Activated T-helper 17 cell treated with anti-CD3 and anti-CD28 coated beads, Interleukin-2, amount 50 U/mL, for 72 hours (primary cell): Measurements from ENCODE around the gene PDE6A. TPM values are rescaled to one million over a fixed set of nuclear protein-coding genes. Genes with fewer than 3 reads are reported as not detected.
"Not testable (repeated sequence)": the region's sequence is repeated elsewhere in the genome, so short reads cannot be mapped to it uniquely, and the experiment has no call there.

Experiments
- ATAC-seq: fragments of 150-1000 bp; cut with Tn5 transposase; replicated peaks from 2 replicates; pipeline ENCODE4 v1.10.0; 2021; ENCODE audit warnings: mild to moderate bottlenecking, moderate library complexity
- H3K27ac Mint-ChIP-seq: one replicate; pipeline ENCODE4 v1.8.0; 2022; ENCODE audit warnings: mixed read lengths
- H3K27me3 Mint-ChIP-seq: one replicate; pipeline ENCODE4 v1.8.0; 2022; ENCODE audit warnings: mixed read lengths
- H3K36me3 Mint-ChIP-seq: one replicate; pipeline ENCODE4 v1.8.0; 2022; ENCODE audit warnings: low read depth, mild to moderate bottlenecking, mixed read lengths
- H3K4me1 Mint-ChIP-seq: one replicate; pipeline ENCODE4 v1.8.0; 2022; ENCODE audit warnings: mixed read lengths
- H3K4me3 Mint-ChIP-seq: one replicate; pipeline ENCODE4 v1.8.0; 2022; ENCODE audit warnings: mild to moderate bottlenecking, mixed read lengths
- H3K9me3 Mint-ChIP-seq: one replicate; pipeline ENCODE4 v1.8.0; 2022; ENCODE audit warnings: mixed read lengths
- total RNA-seq, 2 donors: library from RNA; stranded (reverse); gene quantifications; one replicate each; pipeline ENCODE4 v1.2.3, GENCODE V29; 2022

PDE6A gene
- total RNA-seq, 2 donors from 2014 or later: not detected

DNA sequence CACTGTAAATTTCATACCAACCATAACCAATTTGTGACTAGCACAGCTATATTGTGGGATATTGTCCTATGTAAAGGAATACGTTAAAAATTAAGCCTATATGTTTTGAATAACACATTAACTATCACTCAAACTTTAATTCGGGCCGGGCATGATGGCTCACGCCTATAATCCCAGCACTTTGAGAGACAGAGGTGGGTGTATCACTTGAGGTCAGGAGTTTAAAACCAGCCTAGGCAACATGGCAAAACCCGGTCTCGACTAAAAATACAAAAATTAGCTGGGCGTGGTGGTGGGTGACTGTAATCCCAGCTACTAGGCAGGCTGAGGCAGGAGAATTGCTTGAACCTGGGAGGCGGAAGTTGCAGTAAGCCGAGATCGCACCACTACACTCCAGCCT, 62.0 kb downstream of the PDE6A start:
- H3K27me3 Mint-ChIP-seq, H3K27ac Mint-ChIP-seq, H3K9me3 Mint-ChIP-seq, H3K4me1 Mint-ChIP-seq, H3K36me3 Mint-ChIP-seq, H3K4me3 Mint-ChIP-seq, ATAC-seq: not testable (repeated sequence)

DNA sequence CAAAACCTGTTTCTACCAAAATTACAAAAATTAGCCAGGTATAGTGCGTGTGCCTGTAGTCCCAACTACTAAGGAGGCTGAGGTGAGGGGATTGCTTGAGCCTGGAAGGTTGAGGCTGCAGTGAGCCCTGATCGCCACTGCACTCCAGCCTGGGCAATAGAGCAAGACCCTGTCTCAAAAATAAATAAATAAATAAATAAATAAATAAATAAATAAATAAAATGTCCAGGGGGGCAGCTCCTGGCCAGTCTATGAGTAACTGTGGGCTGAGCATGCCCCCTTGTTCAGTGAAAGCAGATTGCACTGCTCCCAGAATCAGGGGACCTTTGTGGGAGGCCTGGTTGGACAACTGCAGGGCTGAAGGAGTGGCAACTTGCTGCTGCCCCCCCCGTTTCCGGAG, 62.7 kb downstream of the PDE6A start:
- H3K4me3 Mint-ChIP-seq: no peak overlapping the region
- H3K4me1 Mint-ChIP-seq: no peaks in the 10 kb centered on the region
- no peak overlapping the region for H3K27ac Mint-ChIP-seq
- peaks cover 3% of the 10 kb centered on the region for H3K27me3 Mint-ChIP-seq
- H3K36me3 Mint-ChIP-seq: no peaks in the 10 kb centered on the region
- no peak for ATAC-seq
- peaks cover 3% of the 10 kb centered on the region for H3K9me3 Mint-ChIP-seq

DNA sequence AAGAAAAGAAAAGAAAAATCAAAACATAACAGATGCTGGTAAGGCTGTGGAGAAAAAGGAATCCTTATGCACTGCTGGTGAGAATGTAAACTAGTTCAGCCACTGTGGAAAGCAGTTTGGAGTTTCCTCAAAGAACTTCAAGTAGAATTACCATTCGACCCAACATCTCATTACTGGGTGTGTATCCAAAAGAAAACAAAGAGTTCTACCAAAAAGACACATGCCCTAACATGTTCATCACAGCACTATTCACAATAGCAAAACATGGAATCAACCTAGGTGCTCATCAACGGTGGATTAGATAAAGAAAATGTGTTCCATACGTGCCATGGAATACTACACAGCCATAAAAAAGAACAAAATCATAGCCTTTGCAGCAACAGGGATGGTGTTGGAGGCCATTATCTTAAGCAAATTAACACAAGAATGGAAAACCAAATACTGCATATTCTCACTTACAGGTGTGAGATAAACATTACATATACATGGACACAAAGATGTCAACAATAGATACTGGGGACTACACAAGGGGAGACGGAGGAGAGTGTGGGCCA, 63.4 kb downstream of the PDE6A start:
- no peak for ATAC-seq
- peaks cover 3% of the 10 kb centered on the region for H3K27me3 Mint-ChIP-seq
- no peak overlapping the region for H3K4me3 Mint-ChIP-seq
- peaks cover 3% of the 10 kb centered on the region for H3K9me3 Mint-ChIP-seq
- no peaks in the 10 kb centered on the region for H3K36me3 Mint-ChIP-seq
- H3K4me1 Mint-ChIP-seq: no peaks in the 10 kb centered on the region
- H3K27ac Mint-ChIP-seq: no peak overlapping the region

- not testable (repeated sequence) for H3K4me1 Mint-ChIP-seq, H3K27me3 Mint-ChIP-seq, ATAC-seq, H3K36me3 Mint-ChIP-seq, H3K9me3 Mint-ChIP-seq, H3K4me3 Mint-ChIP-seq, H3K27ac Mint-ChIP-seq
These were observed 65.0 kb downstream of the PDE6A start for GRCh38 chr5:149879593-149879992.

GRCh38 chr5:149878371-149878770, 66.2 kb downstream of the PDE6A start:
- H3K36me3 Mint-ChIP-seq: no peaks in the 10 kb centered on the region
- peaks cover 3% of the 10 kb centered on the region for H3K9me3 Mint-ChIP-seq
- H3K27me3 Mint-ChIP-seq: peaks cover 3% of the 10 kb centered on the region
- H3K4me1 Mint-ChIP-seq: no peaks in the 10 kb centered on the region
- no peak overlapping the region for H3K4me3 Mint-ChIP-seq
- no peak for ATAC-seq
- H3K27ac Mint-ChIP-seq: no peak overlapping the region

GRCh38 chr5:149873896-149874295, 70.7 kb downstream of the PDE6A start:
- H3K9me3 Mint-ChIP-seq: no peaks in the 10 kb centered on the region
- H3K27me3 Mint-ChIP-seq: no peaks in the 10 kb centered on the region
- no peaks in the 10 kb centered on the region for H3K36me3 Mint-ChIP-seq
- no peak overlapping the region for H3K4me3 Mint-ChIP-seq
- H3K27ac Mint-ChIP-seq: no peak overlapping the region
- no peaks in the 10 kb centered on the region for H3K4me1 Mint-ChIP-seq
- ATAC-seq: no peak

GRCh38 chr5:149872351-149873040, 72.1 kb downstream of the PDE6A start:
- no peak for ATAC-seq

GRCh38 chr5:149871471-149871870, 73.1 kb downstream of the PDE6A start:
- Mint-ChIP-seq H3K9me3 (no peaks in the 10 kb centered on the region), H3K36me3 (no peaks in the 10 kb centered on the region), H3K27me3 (no peaks in the 10 kb centered on the region), H3K4me3 (no peak overlapping the region), H3K27ac (no peak overlapping the region), H3K4me1 (no peaks in the 10 kb centered on the region)
- no peak for ATAC-seq

More at GRCh38 chr5:149872351-149873040, 72.1 kb downstream of the PDE6A start:
- no peaks in the 10 kb centered on the region for H3K27me3 Mint-ChIP-seq
- no peak overlapping the region for H3K27ac Mint-ChIP-seq
- no peaks in the 10 kb centered on the region for H3K36me3 Mint-ChIP-seq
- H3K4me1 Mint-ChIP-seq: no peaks in the 10 kb centered on the region
- no peak overlapping the region for H3K4me3 Mint-ChIP-seq
- no peaks in the 10 kb centered on the region for H3K9me3 Mint-ChIP-seq

DNA sequence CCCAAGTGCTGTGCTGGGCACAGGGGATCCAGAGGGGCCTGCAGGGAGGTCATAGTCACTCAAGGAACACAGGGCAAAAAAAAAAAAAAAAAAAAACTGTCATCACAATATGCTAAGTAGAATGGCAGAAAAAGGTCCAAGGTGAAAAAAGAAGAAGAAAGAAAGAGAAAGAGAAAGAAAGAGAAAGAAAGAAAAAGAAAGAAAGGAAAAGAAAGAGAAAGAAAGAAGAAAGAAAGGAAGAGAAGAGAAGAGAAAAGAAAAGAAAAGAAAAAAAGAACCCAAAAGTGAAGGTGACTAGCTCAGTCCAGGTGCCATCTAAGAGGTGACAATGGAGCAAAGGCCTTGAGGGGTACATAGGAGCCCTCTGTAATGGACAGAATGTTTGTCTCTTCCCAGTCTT, 73.9 kb downstream of the PDE6A start:
- no peaks in the 10 kb centered on the region for H3K4me1 Mint-ChIP-seq
- no peak overlapping the region for H3K4me3 Mint-ChIP-seq
- no peaks in the 10 kb centered on the region for H3K36me3 Mint-ChIP-seq
- H3K27ac Mint-ChIP-seq: no peak overlapping the region
- H3K27me3 Mint-ChIP-seq: no peaks in the 10 kb centered on the region
- H3K9me3 Mint-ChIP-seq: no peaks in the 10 kb centered on the region
- ATAC-seq: no peak

GRCh38 chr5:149870232-149870631, 74.4 kb downstream of the PDE6A start:
- ATAC-seq: no peak
- Mint-ChIP-seq H3K36me3 (no peaks in the 10 kb centered on the region), H3K27ac (no peak overlapping the region), H3K4me3 (no peak overlapping the region), H3K4me1 (no peaks in the 10 kb centered on the region), H3K27me3 (no peaks in the 10 kb centered on the region), H3K9me3 (no peaks in the 10 kb centered on the region)

DNA sequence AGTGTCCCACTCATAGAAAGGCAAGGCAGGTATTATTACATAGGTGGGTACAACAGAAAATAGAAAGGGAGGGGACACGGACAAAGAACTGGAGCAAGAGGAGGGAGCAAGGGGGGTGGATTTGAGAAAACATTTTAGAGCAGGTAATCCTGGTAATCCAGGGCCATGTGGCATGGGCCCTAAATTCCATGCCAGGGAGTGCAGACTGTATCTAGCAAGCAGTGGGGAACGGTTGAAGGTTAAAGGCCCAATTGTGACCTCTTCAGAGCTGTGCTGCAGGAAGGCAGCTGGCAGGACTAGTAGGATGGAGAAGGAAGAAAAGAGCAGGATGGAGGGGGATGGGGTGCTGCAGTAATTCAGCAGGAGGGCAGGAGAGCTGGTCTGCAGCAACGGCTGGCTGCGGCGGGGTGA, 75.2 kb downstream of the PDE6A start:
- no peaks in the 10 kb centered on the region for H3K9me3 Mint-ChIP-seq
- no peak overlapping the region for H3K27ac Mint-ChIP-seq
- H3K27me3 Mint-ChIP-seq: no peaks in the 10 kb centered on the region
- H3K4me1 Mint-ChIP-seq: no peaks in the 10 kb centered on the region
- no peaks in the 10 kb centered on the region for H3K36me3 Mint-ChIP-seq
- no peak overlapping the region for H3K4me3 Mint-ChIP-seq
- ATAC-seq: no peak

DNA sequence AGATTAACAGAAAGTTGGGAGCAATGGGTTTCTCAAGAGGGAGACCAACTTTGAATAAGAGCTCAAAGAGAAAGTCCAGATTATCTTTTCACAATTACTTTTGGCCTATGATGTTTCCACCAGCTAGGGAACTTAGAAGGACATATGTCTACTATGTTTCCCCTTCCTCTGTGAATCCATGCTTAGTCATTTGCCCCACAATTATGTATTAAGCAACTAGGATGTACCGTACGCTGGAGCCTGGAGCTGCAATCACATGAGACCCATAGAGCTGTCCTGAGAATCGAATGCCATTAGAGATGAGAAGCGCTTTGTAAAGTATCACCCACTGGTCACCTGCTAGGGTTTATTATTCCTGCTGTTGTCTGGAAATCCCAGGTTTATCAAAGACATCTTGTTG, 78.8 kb downstream of the PDE6A start:
- no peak overlapping the region for H3K27ac Mint-ChIP-seq
- H3K36me3 Mint-ChIP-seq: no peaks in the 10 kb centered on the region
- no peak overlapping the region for H3K4me3 Mint-ChIP-seq
- H3K9me3 Mint-ChIP-seq: no peaks in the 10 kb centered on the region
- no peaks in the 10 kb centered on the region for H3K27me3 Mint-ChIP-seq
- H3K4me1 Mint-ChIP-seq: peaks cover 4% of the 10 kb centered on the region
- ATAC-seq: no peak

GRCh38 chr5:149863830-149864229, 80.8 kb downstream of the PDE6A start:
- H3K27me3 Mint-ChIP-seq: no peaks in the 10 kb centered on the region
- H3K9me3 Mint-ChIP-seq: no peaks in the 10 kb centered on the region
- H3K4me1 Mint-ChIP-seq: peaks cover 6% of the 10 kb centered on the region
- no peak overlapping the region for H3K4me3 Mint-ChIP-seq
- H3K27ac Mint-ChIP-seq: no peak overlapping the region
- ATAC-seq: no peak
- no peaks in the 10 kb centered on the region for H3K36me3 Mint-ChIP-seq

GRCh38 chr5:149863176-149863575, 81.4 kb downstream of the PDE6A start:
- H3K9me3 Mint-ChIP-seq: no peaks in the 10 kb centered on the region

GRCh38 chr5:149860801-149861322, 83.7 kb downstream of the PDE6A start:
- Mint-ChIP-seq H3K4me3 (peak overlapping the region; percentile 18), H3K27me3 (no peaks in the 10 kb centered on the region), H3K27ac (peak overlapping the region; percentile 20), H3K36me3 (no peaks in the 10 kb centered on the region), H3K4me1 (peaks cover 6% of the 10 kb centered on the region), H3K9me3 (no peaks in the 10 kb centered on the region)
- ATAC-seq: peak; percentile 63

More at GRCh38 chr5:149863176-149863575, 81.4 kb downstream of the PDE6A start:
- ATAC-seq: no peak
- Mint-ChIP-seq H3K4me1 (peaks cover 6% of the 10 kb centered on the region), H3K27ac (no peak overlapping the region), H3K36me3 (no peaks in the 10 kb centered on the region), H3K4me3 (no peak overlapping the region), H3K27me3 (no peaks in the 10 kb centered on the region)
